ENCODE data around the gene SMAD9. TPM values are rescaled to one million over a fixed set of nuclear protein-coding genes. Genes with fewer than 3 reads are reported as not detected.

The SMAD9 gene
- total and polyA plus RNA-seq, 9 of the 15 experiments (the other 6 are each of a cell fraction or from before 2014, with no cell fraction given): 0.02 to 0.08 (median 0.03) TPM; not detected in 4

DNA sequence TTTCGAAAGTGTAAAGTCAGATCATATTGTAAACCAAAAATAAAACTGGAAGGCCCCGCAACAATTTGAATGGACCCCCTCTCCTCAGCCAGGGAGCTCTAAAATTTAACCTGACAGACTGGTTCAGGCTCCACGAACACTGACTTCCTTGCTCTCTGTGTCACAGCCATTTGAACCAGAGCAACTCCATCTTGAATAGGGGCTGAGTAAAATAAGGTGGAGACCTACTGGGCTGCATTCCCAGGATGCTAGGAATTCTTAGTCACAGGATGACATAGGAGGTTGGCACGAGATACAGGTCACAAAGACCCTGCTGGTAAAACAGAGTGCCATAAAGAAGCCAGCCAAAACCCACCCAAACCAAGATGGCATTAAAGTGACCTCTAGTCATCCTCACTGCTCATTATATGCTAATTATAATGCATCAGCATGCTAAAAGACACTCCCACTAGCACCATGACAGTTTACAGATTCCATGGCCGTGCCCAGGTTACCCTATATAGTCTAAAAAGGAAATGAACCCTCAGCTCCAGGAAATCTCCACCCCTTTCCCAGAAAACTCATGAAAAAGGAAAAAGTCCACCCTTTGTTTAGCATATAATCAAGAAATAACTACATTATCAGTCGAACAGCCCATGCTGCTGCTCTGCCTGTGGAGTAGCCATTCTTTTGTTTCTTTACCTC lies 57.9 kb downstream of the SMAD9 start (continued):
- TF ChIP-seq DPF2 (IDR thresholded peaks at IDR 0.05) (no peak), BACH1 (tag; IDR thresholded peaks at IDR 0.05) (peak; percentile 69), TEAD2 (tag; IDR thresholded peaks at IDR 0.05) (0 out of 2 replicates have a peak, but pooled peaks have one; percentile 25), BCL6 (CRISPR knock-in tag; IDR thresholded peaks at IDR 0.05) (0 out of 2 replicates have a peak, but pooled peaks have one; percentile 48), NFYB (IDR thresholded peaks at IDR 0.05; ENCODE audit: extremely low read depth, insufficient read length) (no peak), ESRRA (IDR thresholded peaks at IDR 0.05; ENCODE audit: borderline replicate concordance, low read depth) (no peak), ZNF76 (CRISPR knock-in tag; IDR thresholded peaks at IDR 0.05; ENCODE audit: borderline replicate concordance) (0 out of 2 replicates have a peak, but pooled peaks have one; percentile 81), TAF9B (IDR thresholded peaks at IDR 0.05; ENCODE audit: partially characterized antibody) (no peak)
- TF ChIP-seq, protein P1, sequence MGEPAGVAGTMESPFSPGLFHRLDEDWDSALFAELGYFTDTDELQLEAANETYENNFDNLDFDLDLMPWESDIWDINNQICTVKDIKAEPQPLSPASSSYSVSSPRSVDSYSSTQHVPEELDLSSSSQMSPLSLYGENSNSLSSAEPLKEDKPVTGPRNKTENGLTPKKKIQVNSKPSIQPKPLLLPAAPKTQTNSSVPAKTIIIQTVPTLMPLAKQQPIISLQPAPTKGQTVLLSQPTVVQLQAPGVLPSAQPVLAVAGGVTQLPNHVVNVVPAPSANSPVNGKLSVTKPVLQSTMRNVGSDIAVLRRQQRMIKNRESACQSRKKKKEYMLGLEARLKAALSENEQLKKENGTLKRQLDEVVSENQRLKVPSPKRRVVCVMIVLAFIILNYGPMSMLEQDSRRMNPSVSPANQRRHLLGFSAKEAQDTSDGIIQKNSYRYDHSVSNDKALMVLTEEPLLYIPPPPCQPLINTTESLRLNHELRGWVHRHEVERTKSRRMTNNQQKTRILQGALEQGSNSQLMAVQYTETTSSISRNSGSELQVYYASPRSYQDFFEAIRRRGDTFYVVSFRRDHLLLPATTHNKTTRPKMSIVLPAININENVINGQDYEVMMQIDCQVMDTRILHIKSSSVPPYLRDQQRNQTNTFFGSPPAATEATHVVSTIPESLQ (CRISPR knock-in tag; IDR thresholded peaks at IDR 0.05): no peak
- TF ChIP-seq, protein P2, sequence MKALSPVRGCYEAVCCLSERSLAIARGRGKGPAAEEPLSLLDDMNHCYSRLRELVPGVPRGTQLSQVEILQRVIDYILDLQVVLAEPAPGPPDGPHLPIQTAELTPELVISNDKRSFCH (CRISPR knock-in tag; IDR thresholded peaks at IDR 0.05): peak; percentile 44; the same call in 1 of the 2 replicates
- TF ChIP-seq, protein P2 (tag; IDR thresholded peaks at IDR 0.05): no peak
- TF ChIP-seq, protein P3, sequence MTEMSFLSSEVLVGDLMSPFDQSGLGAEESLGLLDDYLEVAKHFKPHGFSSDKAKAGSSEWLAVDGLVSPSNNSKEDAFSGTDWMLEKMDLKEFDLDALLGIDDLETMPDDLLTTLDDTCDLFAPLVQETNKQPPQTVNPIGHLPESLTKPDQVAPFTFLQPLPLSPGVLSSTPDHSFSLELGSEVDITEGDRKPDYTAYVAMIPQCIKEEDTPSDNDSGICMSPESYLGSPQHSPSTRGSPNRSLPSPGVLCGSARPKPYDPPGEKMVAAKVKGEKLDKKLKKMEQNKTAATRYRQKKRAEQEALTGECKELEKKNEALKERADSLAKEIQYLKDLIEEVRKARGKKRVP (CRISPR knock-in tag; IDR thresholded peaks at IDR 0.05): 0 out of 2 replicates have a peak, but pooled peaks have one; percentile 42

Measured in K562 (cell line).